ENCODE measurements around the gene RNF212B.

DNA sequence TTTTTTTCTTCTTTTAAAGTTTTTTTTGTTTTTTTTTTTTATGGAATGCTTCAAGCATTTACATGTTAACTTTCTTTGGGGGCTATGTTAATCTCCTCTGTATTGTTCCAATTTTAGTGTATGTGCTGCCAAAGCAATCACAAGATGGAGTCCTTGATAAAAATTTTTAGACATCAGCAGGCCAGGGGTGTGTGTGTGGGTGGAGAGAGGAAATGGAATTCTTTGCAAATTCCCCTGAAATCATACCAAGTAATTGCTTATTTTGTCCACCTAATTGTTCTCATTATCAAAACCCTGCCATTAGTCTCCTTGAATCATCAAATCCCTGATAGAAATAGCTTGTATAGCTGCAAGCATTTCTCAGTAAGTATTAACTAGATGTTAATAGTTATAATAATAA is 21.7 kb downstream of the RNF212B start:
- TF ChIP-seq EZH2phosphoT487 (IDR thresholded peaks at IDR 0.05; ENCODE audit: insufficient read depth, low read depth) (no peak), EZH2 (IDR thresholded peaks at IDR 0.05; ENCODE audit: insufficient read depth, poor library complexity, severe bottlenecking) (no peak)
